HL-60/S4 treated with phorbol 12-myristate 13-acetate at 8.2 ng/mL for 4 days and 3 days (cell line): ENCODE measurements around the gene LPP.
"Not testable (repeated sequence)": the region's sequence is repeated elsewhere in the genome, so short reads cannot be mapped to it uniquely, and the experiment has no call there.

Experiments
- in situ Hi-C: fragments of 300-500 bp; cut with MboI; formaldehyde crosslinking; loops from 2 replicates; pipeline ENCODE4 v1.15.0; 2022; ENCODE audit warnings: low sequenced_read_pairs

Gene LPP

GRCh38 chr3:188421836-188422540, 268.0 kb downstream of the LPP start:
- in situ Hi-C loops = loop anchor here (25.0 kb wide), 1 partner anchor 685 kb away; the partner anchor contains the start of gene BCL6

- in situ Hi-C loops = not testable (repeated sequence)
Observed at GRCh38 chr3:188427981-188428380, 274.0 kb downstream of the LPP start.

- in situ Hi-C loops = no loop called here
Observed at GRCh38 chr3:188431040-188431439, 277.1 kb downstream of the LPP start.

GRCh38 chr3:188431553-188431952, 277.6 kb downstream of the LPP start:
- in situ Hi-C loops = no loop called here

GRCh38 chr3:188432802-188433520, 279.0 kb downstream of the LPP start:
- in situ Hi-C loops = no loop called here

GRCh38 chr3:188433521-188434150, 279.7 kb downstream of the LPP start:
- in situ Hi-C loops = no loop called here

- in situ Hi-C loops = no loop called here
Observed at GRCh38 chr3:188434594-188434993, 280.6 kb downstream of the LPP start.

GRCh38 chr3:188435266-188435665, 281.3 kb downstream of the LPP start:
- in situ Hi-C loops = no loop called here

- in situ Hi-C loops = no loop called here
Observed at GRCh38 chr3:188437926-188438325, 284.0 kb downstream of the LPP start.

- in situ Hi-C loops = no loop called here
Observed at GRCh38 chr3:188439080-188439479, 285.1 kb downstream of the LPP start.

- in situ Hi-C loops = no loop called here
Observed at GRCh38 chr3:188440340-188440972, 286.5 kb downstream of the LPP start.

- in situ Hi-C loops = no loop called here
Observed at GRCh38 chr3:188442430-188442829, 288.5 kb downstream of the LPP start.

- in situ Hi-C loops = not testable (repeated sequence)
Observed at GRCh38 chr3:188445175-188445574, 291.2 kb downstream of the LPP start.

- in situ Hi-C loops = no loop called here
Observed at GRCh38 chr3:188446014-188446413, 292.1 kb downstream of the LPP start.

GRCh38 chr3:188446766-188447165, 292.8 kb downstream of the LPP start:
- in situ Hi-C loops = no loop called here

- in situ Hi-C loops = no loop called here
Observed at GRCh38 chr3:188448813-188449212, 294.9 kb downstream of the LPP start.

GRCh38 chr3:188449421-188449820, 295.5 kb downstream of the LPP start:
- in situ Hi-C loops = no loop called here

GRCh38 chr3:188452158-188452772, 298.3 kb downstream of the LPP start:
- in situ Hi-C loops = no loop called here

- in situ Hi-C loops = no loop called here
Observed at GRCh38 chr3:188453431-188454384, 299.8 kb downstream of the LPP start.

GRCh38 chr3:188455748-188456147, 301.8 kb downstream of the LPP start:
- in situ Hi-C loops = no loop called here
